Measurements from ENCODE around the gene CYP11A1. TPM values are rescaled to one million over a fixed set of nuclear protein-coding genes. Genes with fewer than 3 reads are reported as not detected.

The CYP11A1 gene
- total and polyA plus RNA-seq, 10 of the 15 experiments (the other 5 are each of a cell fraction or from before 2014, with no cell fraction given) = 0.11 to 1.2 (median 0.23) TPM; not detected in 5

GRCh38 chr15:74397239-74398068 lies 30.0 kb upstream of the CYP11A1 start (continued):
- TF ChIP-seq BHLHE40 (IDR thresholded peaks at IDR 0.05; ENCODE audit: borderline replicate concordance in 1 of 2, low read depth in 2 of 2, low read length in 1 of 2) (peak in 1 of 2 experiments; percentile 66; a peak in 2 of 4 replicates), NBN (IDR thresholded peaks at IDR 0.05) (peak; percentile 76; the same call in 1 of the 2 replicates), PAX8 (IDR thresholded peaks at IDR 0.05) (no peak), EED (IDR thresholded peaks at IDR 0.05; ENCODE audit: low read depth) (peak; percentile 85), STAT3 (IDR thresholded peaks at IDR 0.05; ENCODE audit: low read depth, low read length) (no peak), ETV6 (conservative IDR thresholded peaks at IDR 0.05 in 1 of 2, IDR thresholded peaks at IDR 0.05 in 1 of 2; ENCODE audit: borderline replicate concordance in 1 of 2, low read depth in 1 of 2) (peak in 1 of 2 experiments; percentile 84; a peak in 2 of 4 replicates), YY1 (IDR thresholded peaks at IDR 0.05; ENCODE audit: low read depth, low read length) (peak; percentile 65; the same call in 1 of the 2 replicates), ESRRA (IDR thresholded peaks at IDR 0.05; ENCODE audit: low read length) (no peak), POLR2AphosphoS5 (IDR thresholded peaks at IDR 0.05; ENCODE audit: low read length) (peak; percentile 80), KAT2A (conservative IDR thresholded peaks at IDR 0.05; ENCODE audit: control insufficient read depth, low read depth, low read length) (no peak), ZBED1 (IDR thresholded peaks at IDR 0.05; ENCODE audit: borderline replicate concordance) (no peak), PML (IDR thresholded peaks at IDR 0.05; ENCODE audit: low read length) (no peak), CEBPB (IDR thresholded peaks at IDR 0.05; ENCODE audit: borderline replicate concordance in 1 of 2, low read depth in 2 of 2, low read length in 2 of 2) (no peak), SUZ12 (IDR thresholded peaks at IDR 0.05; ENCODE audit: unreplicated experiment) (no peak), MYB (IDR thresholded peaks at IDR 0.05; ENCODE audit: borderline replicate concordance, low read depth, low read length) (no peak), WRNIP1 (IDR thresholded peaks at IDR 0.05; ENCODE audit: borderline replicate concordance, low read depth, low read length) (no peak), MTA2 (IDR thresholded peaks at IDR 0.05; ENCODE audit: low read depth) (peak; percentile 86), CREB1 (IDR thresholded peaks at IDR 0.05; ENCODE audit: low read depth) (no peak), NR2C1 (IDR thresholded peaks at IDR 0.05) (no peak; the same call in 1 of the 2 replicates)
- TF ChIP-seq, protein P1, sequence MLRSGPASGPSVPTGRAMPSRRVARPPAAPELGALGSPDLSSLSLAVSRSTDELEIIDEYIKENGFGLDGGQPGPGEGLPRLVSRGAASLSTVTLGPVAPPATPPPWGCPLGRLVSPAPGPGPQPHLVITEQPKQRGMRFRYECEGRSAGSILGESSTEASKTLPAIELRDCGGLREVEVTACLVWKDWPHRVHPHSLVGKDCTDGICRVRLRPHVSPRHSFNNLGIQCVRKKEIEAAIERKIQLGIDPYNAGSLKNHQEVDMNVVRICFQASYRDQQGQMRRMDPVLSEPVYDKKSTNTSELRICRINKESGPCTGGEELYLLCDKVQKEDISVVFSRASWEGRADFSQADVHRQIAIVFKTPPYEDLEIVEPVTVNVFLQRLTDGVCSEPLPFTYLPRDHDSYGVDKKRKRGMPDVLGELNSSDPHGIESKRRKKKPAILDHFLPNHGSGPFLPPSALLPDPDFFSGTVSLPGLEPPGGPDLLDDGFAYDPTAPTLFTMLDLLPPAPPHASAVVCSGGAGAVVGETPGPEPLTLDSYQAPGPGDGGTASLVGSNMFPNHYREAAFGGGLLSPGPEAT (IDR thresholded peaks at IDR 0.05; ENCODE audit: low read depth) = peak; percentile 83
- TF ChIP-seq, protein P2, sequence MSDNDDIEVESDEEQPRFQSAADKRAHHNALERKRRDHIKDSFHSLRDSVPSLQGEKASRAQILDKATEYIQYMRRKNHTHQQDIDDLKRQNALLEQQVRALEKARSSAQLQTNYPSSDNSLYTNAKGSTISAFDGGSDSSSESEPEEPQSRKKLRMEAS (IDR thresholded peaks at IDR 0.05; ENCODE audit: low read depth, low read length) = no peak
- TF ChIP-seq, protein P3, sequence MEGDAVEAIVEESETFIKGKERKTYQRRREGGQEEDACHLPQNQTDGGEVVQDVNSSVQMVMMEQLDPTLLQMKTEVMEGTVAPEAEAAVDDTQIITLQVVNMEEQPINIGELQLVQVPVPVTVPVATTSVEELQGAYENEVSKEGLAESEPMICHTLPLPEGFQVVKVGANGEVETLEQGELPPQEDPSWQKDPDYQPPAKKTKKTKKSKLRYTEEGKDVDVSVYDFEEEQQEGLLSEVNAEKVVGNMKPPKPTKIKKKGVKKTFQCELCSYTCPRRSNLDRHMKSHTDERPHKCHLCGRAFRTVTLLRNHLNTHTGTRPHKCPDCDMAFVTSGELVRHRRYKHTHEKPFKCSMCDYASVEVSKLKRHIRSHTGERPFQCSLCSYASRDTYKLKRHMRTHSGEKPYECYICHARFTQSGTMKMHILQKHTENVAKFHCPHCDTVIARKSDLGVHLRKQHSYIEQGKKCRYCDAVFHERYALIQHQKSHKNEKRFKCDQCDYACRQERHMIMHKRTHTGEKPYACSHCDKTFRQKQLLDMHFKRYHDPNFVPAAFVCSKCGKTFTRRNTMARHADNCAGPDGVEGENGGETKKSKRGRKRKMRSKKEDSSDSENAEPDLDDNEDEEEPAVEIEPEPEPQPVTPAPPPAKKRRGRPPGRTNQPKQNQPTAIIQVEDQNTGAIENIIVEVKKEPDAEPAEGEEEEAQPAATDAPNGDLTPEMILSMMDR (IDR thresholded peaks at IDR 0.05 in 2 of 3, conservative IDR thresholded peaks at IDR 0.05 in 1 of 3; ENCODE audit: control insufficient read depth in 2 of 3, extremely low read depth in 1 of 3, insufficient read depth in 1 of 3, low read depth in 3 of 3, low read length in 3 of 3) = no peak
- TF ChIP-seq, protein P4, sequence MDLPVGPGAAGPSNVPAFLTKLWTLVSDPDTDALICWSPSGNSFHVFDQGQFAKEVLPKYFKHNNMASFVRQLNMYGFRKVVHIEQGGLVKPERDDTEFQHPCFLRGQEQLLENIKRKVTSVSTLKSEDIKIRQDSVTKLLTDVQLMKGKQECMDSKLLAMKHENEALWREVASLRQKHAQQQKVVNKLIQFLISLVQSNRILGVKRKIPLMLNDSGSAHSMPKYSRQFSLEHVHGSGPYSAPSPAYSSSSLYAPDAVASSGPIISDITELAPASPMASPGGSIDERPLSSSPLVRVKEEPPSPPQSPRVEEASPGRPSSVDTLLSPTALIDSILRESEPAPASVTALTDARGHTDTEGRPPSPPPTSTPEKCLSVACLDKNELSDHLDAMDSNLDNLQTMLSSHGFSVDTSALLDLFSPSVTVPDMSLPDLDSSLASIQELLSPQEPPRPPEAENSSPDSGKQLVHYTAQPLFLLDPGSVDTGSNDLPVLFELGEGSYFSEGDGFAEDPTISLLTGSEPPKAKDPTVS (IDR thresholded peaks at IDR 0.05; ENCODE audit: low read depth, low read length) = no peak
- TF ChIP-seq, protein P5, sequence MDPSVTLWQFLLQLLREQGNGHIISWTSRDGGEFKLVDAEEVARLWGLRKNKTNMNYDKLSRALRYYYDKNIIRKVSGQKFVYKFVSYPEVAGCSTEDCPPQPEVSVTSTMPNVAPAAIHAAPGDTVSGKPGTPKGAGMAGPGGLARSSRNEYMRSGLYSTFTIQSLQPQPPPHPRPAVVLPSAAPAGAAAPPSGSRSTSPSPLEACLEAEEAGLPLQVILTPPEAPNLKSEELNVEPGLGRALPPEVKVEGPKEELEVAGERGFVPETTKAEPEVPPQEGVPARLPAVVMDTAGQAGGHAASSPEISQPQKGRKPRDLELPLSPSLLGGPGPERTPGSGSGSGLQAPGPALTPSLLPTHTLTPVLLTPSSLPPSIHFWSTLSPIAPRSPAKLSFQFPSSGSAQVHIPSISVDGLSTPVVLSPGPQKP (IDR thresholded peaks at IDR 0.05; ENCODE audit: low read depth, low read length) = no peak
